HG03196 (cell line): ENCODE data around the gene PPIE.
"Not testable (repeated sequence)": the region's sequence is repeated elsewhere in the genome, so short reads cannot be mapped to it uniquely, and the experiment has no call there.

Experiments
- ATAC-seq: cut with Tn5 transposase; IDR thresholded peaks from one replicate; pipeline ENCODE4 v1.9.1; 2021; ENCODE audit not compliant: unreplicated experiment

The PPIE gene

DNA sequence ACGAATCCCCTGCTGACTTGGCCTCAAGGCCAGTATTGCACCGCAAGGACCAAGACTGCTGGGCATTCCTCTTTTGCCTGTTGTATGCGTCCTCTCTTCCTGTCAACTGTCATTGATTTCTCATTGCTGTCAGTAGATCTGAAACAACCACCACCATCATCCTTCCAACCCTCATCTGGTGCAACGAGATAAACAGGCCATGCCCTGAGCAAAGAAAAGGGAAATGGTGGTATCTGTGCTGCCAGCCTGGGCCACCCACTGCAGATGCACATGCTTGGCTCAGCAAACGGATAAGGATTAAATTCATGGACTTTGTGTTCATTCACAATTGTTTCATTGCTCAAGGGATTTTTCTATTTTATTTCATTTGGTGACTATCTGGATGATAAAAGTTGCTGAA lies 18.8 kb downstream of the PPIE start:
- no peak for ATAC-seq

DNA sequence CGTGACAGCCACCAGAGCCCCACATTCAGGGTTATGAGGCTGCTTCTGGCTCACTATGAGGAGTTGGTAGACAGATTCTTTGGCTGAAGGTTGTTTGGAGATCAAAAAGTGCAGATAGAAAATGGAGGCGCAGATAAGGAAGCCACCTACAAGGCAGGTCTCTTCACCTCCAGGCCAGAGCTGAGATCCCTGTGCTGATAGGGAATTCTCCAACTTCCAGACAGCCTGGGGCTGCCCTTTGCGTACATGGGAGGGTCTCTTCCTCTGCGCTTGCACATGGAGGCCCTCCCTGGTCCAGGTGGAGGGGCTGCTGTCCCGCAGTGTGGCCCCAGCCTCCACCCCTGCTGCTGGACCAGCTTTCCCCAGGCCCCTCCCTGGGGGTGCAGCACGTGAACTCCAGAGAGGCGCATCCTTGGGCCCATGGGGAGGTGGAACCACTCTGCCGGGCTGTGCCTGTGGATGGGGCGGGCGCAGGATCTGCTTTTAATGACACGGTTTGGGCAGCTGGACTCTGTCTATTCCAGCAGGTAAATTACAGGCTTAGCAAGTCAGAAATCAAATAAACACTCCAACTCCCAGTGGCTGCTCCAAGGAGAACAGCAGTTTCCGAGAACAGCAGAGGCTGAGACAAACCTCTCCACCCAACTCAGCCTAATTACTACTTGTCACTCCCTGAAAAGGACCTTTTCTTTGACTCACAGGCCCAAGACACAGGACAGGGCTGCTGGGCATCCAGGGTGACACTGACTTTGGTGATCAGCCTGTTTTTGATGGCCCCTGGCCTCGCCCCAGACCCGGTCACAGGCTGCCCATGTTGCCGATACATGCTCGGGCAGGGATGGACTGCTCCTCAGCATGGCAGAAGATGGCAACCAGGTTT lies 20.1 kb downstream of the PPIE start:
- ATAC-seq: no peak

DNA sequence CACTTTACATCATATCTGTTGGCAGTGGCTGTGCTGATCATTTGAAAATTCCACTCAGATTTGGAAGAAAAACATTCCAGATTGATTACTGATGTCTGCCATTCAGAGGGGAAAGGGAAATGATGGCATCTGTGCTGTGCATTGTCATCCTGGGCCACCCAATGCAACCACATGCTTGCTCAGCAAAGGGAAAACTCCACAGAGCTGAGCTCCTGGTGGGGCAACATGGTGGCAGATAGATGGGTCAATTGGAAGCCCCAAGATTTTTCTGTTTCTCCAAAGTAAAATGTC lies 20.7 kb downstream of the PPIE start:
- no peak for ATAC-seq

DNA sequence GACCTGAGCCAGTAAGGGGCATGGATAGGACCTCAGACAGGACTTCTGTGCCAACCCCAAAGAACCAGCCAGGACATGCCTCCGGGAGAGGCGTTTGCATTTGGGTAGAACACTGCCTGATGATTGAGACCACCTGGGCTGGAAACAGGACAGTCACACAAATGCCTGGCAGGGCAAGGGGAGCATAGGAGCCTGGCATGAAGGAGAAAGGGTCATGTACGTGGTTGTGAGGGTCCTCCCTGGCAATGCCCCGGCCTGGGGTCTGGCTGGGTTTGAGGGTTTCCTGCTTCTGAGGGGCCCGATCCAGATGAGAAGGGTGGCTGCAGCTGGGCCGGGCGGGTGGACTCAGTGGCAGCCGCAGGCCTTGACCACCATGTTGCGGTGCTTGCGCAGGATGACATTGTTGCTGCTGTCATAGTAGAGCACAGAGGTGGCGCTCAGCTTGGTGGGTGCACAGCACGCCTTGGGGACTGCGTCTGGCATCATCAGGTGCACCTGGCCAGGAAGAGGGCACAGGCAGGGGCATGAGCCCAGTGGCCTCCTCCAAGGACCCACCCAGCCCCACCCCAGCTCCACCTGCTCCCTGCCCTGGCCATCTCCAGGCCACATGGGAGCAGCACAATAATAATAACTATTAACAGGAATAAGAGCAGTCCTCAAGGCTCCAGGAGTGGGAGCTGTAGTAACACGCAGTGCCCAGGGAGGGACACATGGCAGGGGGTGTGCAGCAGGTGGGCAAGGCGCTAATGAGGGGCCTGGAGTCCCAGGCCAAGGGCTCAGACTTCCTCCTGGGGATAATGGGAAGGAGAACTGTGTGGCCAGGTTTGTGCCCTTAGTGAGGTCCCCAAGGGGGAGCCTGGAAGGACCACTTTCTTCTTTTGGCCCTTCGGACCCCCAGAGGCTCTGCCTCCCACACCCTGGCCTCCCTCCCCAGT lies 21.7 kb downstream of the PPIE start:
- ATAC-seq: no peak

DNA sequence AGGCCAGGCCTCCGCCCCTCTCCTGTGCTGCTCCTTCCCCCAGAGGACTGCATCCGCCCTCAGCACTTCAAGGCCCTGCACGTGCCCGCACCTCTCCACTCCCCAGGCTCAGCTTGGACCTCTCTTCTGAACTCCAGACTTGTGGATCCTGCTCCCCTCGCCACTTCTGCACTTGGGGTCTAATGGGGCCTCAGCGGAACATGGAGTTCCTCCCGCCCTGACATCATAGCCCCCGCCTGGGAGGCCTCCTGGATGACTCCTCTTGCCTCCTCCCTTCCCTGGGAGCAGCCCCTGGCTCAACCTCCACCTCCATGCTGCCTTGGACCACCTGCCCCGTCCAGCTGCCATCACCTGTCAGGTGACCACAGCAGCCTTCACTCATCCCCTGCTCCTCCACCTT lies 22.3 kb downstream of the PPIE start:
- no peak for ATAC-seq

DNA sequence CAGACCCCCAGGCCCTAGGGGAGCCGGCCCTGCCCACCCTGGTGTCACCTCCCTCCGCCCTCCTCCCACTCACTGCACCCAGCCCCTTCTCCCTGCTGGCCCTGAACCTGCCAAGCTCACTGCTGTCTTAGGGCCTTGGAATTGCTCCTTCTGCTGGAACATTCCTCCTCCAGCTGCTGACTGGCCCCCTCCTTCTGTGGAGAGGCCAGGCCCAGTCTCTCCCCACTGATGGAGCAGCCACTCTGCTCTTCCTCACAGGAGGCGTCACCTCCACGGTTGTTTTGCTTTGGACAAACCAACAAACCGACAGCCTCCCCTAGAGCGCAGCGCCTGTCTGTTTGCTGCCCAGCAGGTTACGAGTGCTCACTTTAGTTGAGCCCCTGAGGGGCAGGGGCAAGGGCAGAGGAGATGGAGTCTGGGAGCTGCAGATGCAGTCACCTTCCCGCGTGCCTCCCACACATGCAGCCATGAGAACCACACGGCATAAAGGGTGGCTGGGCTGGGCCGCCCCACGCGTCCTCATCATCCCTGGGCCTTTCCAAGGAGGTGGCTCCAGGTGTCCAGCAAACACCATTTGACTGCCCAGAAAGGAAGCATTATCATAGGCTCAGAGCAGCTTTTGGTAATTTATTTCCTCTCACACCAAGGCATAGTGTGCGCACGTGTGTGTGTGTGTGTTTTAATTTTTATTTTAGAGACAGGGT lies 23.0 kb downstream of the PPIE start:
- ATAC-seq: no peak

GRCh38 chr1:39762550-39763540 lies 24.2 kb downstream of the PPIE start:
- ATAC-seq: no peak

GRCh38 chr1:39763619-39764374 lies 25.1 kb downstream of the PPIE start:
- ATAC-seq: not testable (repeated sequence)

DNA sequence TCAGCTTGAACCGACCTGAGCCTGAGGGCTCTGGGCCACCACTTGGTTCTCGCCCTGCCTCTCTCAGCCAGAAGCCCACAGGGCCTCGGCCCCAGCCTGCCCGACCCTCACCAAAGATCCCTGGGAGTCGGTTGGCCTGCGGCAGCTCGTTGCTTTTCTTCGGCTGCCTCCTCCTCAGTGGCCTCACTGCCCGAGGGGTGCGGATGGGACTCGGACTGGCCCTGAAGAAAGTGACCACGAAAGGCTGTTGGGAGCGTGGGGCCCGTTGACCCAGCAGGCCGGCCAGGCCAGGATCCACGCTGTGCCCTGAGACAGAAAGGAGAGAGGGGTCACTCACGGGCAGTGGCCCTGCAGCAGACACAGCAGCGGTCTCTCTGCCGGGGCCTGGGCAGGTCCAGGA lies 25.8 kb downstream of the PPIE start:
- ATAC-seq: not testable (repeated sequence)

DNA sequence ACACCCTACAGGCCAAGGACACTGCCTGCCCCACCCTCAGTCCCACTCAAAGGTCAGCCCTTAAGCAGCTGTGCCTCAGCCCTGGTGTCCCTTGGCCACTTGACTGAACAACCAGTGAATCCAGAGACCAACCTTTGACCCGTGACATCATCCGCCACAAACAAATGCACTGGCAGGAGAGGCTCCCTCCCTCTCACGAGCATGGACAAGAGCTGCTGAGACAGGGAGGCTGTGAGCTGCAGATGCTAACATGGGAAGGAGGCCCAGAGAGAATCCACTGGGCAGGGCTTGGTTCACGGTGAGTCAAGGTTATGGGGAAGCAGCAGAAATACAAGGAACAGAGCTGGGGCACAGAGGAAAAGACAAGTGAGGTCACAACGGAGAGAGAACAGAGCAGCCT lies 27.8 kb downstream of the PPIE start:
- not testable (repeated sequence) for ATAC-seq

GRCh38 chr1:39769502-39769901 lies 30.8 kb downstream of the PPIE start:
- ATAC-seq: not testable (repeated sequence)

DNA sequence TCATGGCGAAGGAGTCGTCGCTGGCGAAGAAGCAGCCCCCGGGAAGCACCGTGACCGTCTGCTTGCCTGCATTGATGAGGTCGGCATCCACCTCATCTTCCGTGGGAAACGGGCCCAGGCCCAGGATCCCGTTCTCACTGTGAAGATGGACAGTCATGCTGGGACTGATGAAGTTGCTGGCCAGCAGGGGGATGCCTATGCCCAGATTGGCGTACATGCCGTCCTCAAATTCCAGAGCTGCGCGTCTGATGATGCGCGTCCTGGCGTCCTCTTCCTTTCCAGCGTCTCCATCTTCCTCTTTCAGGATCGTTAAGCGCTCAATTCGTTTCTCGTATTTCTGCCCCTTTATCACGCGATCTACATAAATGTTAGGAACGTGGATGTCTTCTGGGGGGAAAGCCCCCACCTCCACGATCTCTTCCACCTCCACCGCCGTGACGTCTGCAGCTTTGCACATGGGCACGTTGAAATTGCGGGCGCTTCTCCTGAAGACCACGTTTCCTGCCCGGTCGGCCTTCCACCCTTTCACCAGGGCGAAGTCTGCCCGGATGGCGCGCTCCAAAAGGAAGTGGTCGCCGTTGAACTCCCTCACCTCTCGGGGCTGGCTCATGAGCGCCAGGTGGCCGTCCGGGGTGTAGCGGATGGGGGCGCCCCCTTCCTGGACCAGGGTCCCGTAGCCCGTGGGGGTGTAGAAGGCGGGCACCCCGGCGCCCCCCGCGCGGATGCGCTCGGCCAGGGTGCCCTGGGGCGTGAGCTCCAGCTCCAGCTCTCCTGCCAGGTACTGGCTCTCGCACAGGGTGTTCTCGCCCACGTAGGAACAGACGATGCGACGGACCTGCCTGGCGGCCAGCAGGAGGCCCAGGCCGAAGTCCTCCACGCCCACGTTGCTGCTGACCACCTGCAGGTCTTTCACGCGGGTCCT lies 31.7 kb downstream of the PPIE start:
- ATAC-seq: not testable (repeated sequence)

GRCh38 chr1:39771022-39771532 lies 32.4 kb downstream of the PPIE start, which contains the start of gene OXCT2:
Gene OXCT2 (minus strand): TSS chr1:39771348. CDS start chr1:39771255, 93 bp downstream.
- ATAC-seq: not testable (repeated sequence)

DNA sequence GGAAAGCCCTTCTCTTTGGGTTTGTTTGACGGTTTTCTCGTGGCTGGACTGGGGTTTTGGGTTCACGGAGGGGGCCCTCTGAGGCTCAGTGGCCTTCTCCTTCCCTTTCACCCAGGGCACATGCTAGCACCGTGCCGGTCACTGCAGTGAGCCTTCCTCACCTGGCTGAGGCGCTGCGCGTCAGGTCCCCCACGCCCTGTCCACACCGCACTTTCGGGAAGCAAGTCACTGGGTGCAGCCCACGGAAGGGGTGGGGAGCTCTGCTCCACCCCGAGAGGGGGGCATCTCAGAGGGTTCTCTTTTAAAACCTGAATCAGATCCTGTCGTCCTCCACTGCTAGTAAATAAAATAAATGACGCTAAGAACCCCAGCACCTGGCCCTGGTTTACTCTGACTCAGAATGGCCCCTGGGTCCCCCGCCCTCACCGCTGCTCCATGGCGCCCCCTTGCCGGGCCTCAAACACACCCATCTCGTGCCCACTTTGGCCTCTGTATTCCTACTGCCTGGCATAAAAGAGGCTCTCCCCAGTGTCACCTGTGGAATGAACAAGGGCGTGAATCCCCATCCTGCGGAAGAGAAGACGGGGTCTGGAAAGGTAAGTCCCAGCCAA lies 34.8 kb downstream of the PPIE start:
- ATAC-seq: not testable (repeated sequence)

DNA sequence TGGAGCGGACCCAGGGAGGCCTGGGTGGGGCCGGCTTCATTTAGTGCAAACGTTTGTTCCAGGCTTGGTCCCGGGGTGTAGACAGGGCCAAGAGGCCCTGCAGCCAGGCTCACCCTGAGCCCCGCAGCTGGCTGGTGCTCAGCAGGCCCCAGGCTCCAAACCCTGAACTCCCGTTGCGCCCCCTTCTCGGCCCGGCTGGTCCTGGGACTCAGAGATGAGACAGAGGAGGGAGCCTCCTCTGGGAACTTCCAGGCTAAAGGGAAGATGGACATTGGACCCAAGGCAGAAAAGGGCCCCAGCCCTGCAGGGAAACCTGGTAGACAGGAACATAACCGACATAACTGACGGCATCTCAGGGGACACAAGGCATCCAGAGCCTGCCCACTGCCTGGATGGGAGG lies 36.5 kb downstream of the PPIE start:
- ATAC-seq: not testable (repeated sequence)

- not testable (repeated sequence) for ATAC-seq
Observed at GRCh38 chr1:39775676-39776399, 37.2 kb downstream of the PPIE start.

- no peak for ATAC-seq
Observed at GRCh38 chr1:39776400-39776713, 37.7 kb downstream of the PPIE start.
